Adrenal gland (tissue), 5 donors: Measurements from ENCODE around the gene SUN1.

Experiments used
- CTCF ChIP-seq, 6 experiments: fragments of 450-650 bp in 4 of 6; fragments of 200-600 bp in 2 of 6; sonication (generic) in 1 of 6; IDR thresholded peaks; 1 replicate in 5 of 6; 2 replicates in 1 of 6; pipeline versions ENCODE4 v1.5.1 to v1.8.0; 2016 to 2021; ENCODE audit warnings: antibody characterized with exemption in 6 of 6, mild to moderate bottlenecking in 2 of 6, moderate library complexity in 1 of 6
- POLR2A ChIP-seq, 2 donors: fragments of 450-650 bp; IDR thresholded peaks; one replicate each; pipeline ENCODE4 v1.6.1; 2017; ENCODE audit warnings: antibody characterized with exemption in 2 of 2, mild to moderate bottlenecking in 2 of 2, moderate library complexity in 1 of 2
- donor health status: DM: no; HTN: no; CAD: no.

GRCh38 chr7:904847-905246 is 72.6 kb downstream of the SUN1 start:
- no peak for TF ChIP-seq POLR2A (IDR thresholded peaks at IDR 0.05)
- no peak for TF ChIP-seq CTCF (IDR thresholded peaks at IDR 0.05)
